Measurements from ENCODE around the gene RPL31.
A peak's percentile ranks its signal among the peaks of the same experiment; 100 is the strongest.

Gene RPL31

GRCh38 chr2:101001691-101002561 is at the start of gene RPL31:
TSS of gene RPL31 (plus strand) at chr2:101002289. CDS start at chr2:101002702, 413 bp downstream.
- peak; percentile 92 to 96 for DNase-seq (ENCODE audit: low read depth in 2 of 2)

- DNase-seq (ENCODE audit: low read depth in 2 of 2), result no peak
Observed at GRCh38 chr2:100952512-100952911, 49.6 kb upstream of the RPL31 start.

GRCh38 chr2:100953406-100954043 is 48.6 kb upstream of the RPL31 start:
- no peak for DNase-seq (ENCODE audit: low read depth in 2 of 2)

- DNase-seq (ENCODE audit: low read depth in 2 of 2), result no peak
Observed at GRCh38 chr2:100954044-100954420, 48.1 kb upstream of the RPL31 start.

GRCh38 chr2:100955226-100955625 is 46.9 kb upstream of the RPL31 start:
- no peak for DNase-seq (ENCODE audit: low read depth in 2 of 2)

GRCh38 chr2:100956081-100956480 is 46.0 kb upstream of the RPL31 start:
- no peak for DNase-seq (ENCODE audit: low read depth in 2 of 2)

- no peak for DNase-seq (ENCODE audit: low read depth in 2 of 2)
Observed at GRCh38 chr2:100957996-100958653, 44.0 kb upstream of the RPL31 start.

- no peak for DNase-seq (ENCODE audit: low read depth in 2 of 2)
Observed at GRCh38 chr2:100959225-100959880, 42.7 kb upstream of the RPL31 start.

- DNase-seq (ENCODE audit: low read depth in 2 of 2), result no peak
Observed at GRCh38 chr2:100960688-100961087, 41.4 kb upstream of the RPL31 start.

- no peak for DNase-seq (ENCODE audit: low read depth in 2 of 2)
Observed at GRCh38 chr2:100962366-100963025, 39.6 kb upstream of the RPL31 start.

GRCh38 chr2:100963026-100963375 is 39.1 kb upstream of the RPL31 start:
- no peak for DNase-seq (ENCODE audit: low read depth in 2 of 2)

GRCh38 chr2:100964222-100964621 is 37.9 kb upstream of the RPL31 start:
- no peak for DNase-seq (ENCODE audit: low read depth in 2 of 2)

GRCh38 chr2:100964681-100965169 is 37.4 kb upstream of the RPL31 start:
- DNase-seq (ENCODE audit: low read depth in 2 of 2), result no peak

GRCh38 chr2:100965596-100965995 is 36.5 kb upstream of the RPL31 start:
- no peak for DNase-seq (ENCODE audit: low read depth in 2 of 2)

GRCh38 chr2:100967716-100968115 is 34.4 kb upstream of the RPL31 start:
- DNase-seq (ENCODE audit: low read depth in 2 of 2), result no peak

- no peak for DNase-seq (ENCODE audit: low read depth in 2 of 2)
Observed at GRCh38 chr2:100968146-100969145, 33.6 kb upstream of the RPL31 start.

GRCh38 chr2:100969998-100970397 is 32.1 kb upstream of the RPL31 start:
- DNase-seq (ENCODE audit: low read depth in 2 of 2), result no peak

- no peak for DNase-seq (ENCODE audit: low read depth in 2 of 2)
Observed at GRCh38 chr2:100971221-100971620, 30.9 kb upstream of the RPL31 start.

- no peak for DNase-seq (ENCODE audit: low read depth in 2 of 2)
Observed at GRCh38 chr2:100972452-100972851, 29.6 kb upstream of the RPL31 start.
